ENCODE results near the gene EPHA8.

DNA sequence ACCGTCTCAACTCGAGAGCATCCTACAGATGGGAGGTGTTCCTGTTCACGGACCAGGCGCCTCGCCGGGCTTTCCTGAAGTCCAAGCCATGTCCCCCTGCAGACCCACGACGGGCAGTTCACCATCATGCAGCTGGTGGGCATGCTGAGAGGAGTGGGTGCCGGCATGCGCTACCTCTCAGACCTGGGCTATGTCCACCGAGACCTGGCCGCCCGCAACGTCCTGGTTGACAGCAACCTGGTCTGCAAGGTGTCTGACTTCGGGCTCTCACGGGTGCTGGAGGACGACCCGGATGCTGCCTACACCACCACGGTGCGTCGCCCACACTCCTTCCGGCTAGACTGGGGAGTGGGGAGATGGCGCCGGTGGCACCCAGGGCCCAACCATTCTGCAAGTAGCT lies 35.4 kb downstream of the EPHA8 start:
- TF ChIP-seq POLR2A (conservative IDR thresholded peaks at IDR 0.05) (no peak), POLR2AphosphoS5 (IDR thresholded peaks at IDR 0.05; ENCODE audit: control insufficient read depth, insufficient read depth, low read depth, low read length) (no peak), NONO (IDR thresholded peaks at IDR 0.05; ENCODE audit: low read depth in 2 of 2, low read length in 1 of 2) (no peak), KAT7 (CRISPR knock-in tag; IDR thresholded peaks at IDR 0.05; ENCODE audit: borderline replicate concordance) (no peak), ZNF785 (CRISPR knock-in tag; IDR thresholded peaks at IDR 0.05) (no peak)
- TF ChIP-seq, protein P1, sequence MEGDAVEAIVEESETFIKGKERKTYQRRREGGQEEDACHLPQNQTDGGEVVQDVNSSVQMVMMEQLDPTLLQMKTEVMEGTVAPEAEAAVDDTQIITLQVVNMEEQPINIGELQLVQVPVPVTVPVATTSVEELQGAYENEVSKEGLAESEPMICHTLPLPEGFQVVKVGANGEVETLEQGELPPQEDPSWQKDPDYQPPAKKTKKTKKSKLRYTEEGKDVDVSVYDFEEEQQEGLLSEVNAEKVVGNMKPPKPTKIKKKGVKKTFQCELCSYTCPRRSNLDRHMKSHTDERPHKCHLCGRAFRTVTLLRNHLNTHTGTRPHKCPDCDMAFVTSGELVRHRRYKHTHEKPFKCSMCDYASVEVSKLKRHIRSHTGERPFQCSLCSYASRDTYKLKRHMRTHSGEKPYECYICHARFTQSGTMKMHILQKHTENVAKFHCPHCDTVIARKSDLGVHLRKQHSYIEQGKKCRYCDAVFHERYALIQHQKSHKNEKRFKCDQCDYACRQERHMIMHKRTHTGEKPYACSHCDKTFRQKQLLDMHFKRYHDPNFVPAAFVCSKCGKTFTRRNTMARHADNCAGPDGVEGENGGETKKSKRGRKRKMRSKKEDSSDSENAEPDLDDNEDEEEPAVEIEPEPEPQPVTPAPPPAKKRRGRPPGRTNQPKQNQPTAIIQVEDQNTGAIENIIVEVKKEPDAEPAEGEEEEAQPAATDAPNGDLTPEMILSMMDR (IDR thresholded peaks at IDR 0.05 in 2 of 3, conservative IDR thresholded peaks at IDR 0.05 in 1 of 3; ENCODE audit: insufficient read depth in 2 of 3, low read depth in 1 of 3, low read length in 3 of 3): no peak

Measured in K562 (cell line).